HK-2 (cell line): Measurements from ENCODE around the gene DHTKD1.
"Not testable (repeated sequence)": the region's sequence is repeated elsewhere in the genome, so short reads cannot be mapped to it uniquely, and the experiment has no call there.

ENCODE experiments used
- DNase-seq: peaks from one replicate; pipeline ENCODE4 v3.0.0-alpha.2; 2018; ENCODE audit not compliant: unreplicated experiment

DHTKD1 gene

DNA sequence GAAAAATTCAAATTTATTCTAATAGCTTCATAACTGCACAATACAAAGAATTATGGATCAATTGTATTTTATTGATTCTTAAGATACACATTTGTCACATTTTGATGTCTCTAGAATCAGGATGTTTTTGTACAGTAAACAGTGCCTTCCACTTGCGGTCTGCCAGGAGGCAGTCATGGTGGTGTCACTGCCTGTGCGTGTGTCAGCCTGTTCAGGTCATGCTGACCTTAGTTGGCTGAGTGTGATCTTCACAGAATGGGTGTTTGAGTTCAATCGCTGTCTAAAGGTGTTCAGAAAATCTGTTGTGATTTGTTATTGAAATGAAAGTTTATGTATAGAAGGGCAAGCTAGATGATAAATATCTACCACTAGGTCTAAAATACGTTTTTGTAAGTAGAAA lies 81.4 kb downstream of the DHTKD1 start:
- no peak for DNase-seq

DNA sequence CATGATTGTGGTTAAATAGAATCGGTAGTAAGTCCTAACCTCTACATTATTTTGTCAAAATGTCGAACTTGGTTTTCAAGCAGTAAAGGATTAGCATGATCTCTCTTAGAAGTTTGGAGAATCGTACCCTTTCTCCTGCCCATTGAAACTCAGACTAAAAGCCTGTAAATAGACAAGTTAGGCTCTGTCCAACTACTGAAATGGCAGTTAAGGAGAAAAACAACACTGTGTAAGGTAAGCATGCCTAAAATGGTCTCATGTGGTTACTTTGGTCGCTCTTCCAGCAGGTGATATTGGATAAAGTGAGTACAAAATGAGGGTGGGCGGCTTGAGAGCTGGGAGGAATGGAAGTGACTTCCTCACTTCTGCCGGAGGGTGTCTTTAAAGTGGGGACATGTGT lies 85.8 kb downstream of the DHTKD1 start:
- no peak for DNase-seq

DNA sequence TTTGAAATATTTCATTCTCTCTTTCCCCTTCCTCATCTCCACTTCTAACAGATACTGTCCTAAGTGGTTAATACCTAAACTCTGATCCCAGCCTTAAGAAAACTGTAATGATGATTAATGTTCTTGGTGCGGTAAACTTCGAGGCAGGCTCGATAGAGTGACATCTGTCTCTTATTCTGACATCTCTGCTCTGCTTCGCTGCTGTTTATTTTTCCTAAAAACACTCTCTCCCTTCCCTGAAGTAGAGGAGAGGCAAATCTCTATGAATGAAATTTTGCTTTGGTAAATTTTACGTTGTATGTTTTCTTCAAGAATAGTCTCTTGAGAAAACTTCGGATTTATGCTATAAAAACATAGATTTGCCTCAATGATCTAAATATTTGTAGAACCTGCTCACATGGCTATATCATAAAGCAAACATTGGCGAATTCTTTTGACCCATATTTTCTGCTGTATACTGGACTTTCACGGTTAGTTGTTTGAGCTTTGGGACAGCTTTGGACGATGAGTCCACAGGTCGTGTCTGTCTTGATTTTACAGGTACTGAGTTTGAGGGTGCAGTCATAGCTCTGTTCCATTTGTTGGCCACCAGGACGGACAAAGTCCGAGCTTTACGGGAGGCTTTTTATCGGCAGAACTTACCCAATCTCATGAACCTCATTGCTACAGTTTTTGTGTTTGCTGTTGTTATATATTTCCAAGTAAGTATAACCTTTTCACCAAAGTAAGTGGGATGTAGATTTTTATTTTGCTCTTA lies 87.8 kb downstream of the DHTKD1 start:
- DNase-seq: no peak

DNA sequence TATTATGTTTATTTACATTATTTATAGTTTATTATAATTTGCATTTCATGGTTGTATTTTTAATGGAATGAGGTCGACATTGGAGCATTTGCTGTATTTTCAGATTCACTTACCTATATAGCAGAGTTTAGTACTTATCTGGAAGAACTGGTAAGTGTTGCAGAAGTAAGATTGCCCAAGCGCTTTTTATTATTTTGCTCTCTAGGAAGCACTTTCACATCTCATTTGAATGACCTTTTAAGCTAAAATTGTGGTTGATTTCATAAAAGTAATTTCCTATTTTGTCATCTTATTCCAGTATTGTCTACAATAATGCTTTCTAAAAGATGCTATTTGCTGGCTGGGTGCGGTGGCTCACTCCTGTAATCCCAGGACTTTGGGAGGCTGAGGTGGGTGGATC lies 89.4 kb downstream of the DHTKD1 start:
- no peak for DNase-seq

DNA sequence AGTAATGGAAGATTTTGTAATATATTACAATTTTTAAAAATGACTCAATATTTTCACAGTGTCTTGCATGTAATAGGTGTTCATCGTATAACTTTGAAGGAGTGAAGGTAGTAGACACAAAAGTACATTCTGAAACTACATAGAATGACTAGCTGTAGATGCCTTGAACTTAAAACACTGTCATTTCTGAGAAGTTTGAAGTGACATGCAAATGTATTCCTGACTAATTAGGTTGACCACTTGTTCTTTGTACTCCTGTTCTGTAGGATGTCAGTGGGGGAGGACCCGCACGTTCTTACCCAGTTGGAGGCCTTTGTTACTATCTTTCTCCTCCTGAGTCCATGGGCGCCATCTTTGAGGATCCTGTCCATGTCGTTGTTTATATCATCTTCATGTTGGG lies 91.9 kb downstream of the DHTKD1 start:
- no peak for DNase-seq

DNA sequence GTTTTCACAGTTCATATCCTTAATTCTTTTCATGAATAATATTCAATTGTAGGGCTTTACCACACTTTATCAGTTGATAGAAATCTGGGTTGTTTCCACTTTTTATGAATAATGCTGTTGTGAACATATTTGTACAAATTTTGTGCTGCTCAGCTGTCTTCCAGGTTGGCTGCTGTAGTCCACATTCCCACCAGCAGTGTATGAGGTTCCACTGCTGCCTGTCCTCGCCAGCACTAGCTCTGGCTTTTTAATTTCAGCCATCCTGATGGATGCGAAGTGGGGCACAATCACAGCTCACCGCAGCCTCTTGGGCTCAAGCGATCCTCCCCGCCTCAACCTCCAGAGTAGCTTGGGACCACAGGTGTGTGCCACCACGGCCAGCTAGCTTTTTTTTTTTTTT lies 94.2 kb downstream of the DHTKD1 start:
- no peak for DNase-seq

DNA sequence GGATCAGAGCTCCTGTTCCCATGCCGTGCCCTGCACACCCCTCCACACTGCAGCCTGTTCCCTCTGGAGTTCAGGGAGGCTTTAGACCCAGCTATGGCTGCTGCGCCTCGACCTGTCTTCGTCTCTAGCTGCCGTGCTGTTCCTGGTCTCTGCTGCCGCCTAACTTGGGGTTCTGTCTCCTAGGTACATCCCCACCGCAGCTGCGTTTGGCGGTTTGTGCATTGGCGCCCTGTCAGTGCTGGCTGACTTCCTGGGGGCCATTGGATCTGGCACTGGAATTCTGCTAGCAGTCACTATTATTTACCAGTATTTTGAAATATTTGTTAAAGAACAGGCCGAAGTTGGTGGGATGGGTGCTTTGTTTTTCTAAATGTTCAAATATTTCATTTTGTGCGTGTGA lies 95.3 kb downstream of the DHTKD1 start:
- DNase-seq: no peak

DNA sequence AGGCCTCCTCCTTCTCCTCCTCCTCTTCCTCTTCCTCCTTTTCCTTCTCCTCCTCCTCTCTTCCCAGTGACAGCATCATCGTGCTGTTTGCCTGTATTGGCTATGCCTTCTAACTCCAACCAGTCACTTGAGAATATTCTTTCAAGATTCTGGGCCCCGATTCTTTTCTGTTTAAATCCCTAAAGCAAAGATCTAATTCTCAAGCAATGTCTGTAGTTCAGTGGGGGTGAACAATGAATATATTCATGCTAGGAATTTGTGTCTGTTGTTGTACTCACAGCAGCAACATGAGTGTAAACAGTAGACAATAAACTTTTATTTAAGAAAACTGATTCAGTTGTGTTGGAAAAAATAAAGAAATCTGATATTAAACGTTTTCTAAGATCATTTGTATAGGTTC lies 96.3 kb downstream of the DHTKD1 start:
- no peak for DNase-seq

DNA sequence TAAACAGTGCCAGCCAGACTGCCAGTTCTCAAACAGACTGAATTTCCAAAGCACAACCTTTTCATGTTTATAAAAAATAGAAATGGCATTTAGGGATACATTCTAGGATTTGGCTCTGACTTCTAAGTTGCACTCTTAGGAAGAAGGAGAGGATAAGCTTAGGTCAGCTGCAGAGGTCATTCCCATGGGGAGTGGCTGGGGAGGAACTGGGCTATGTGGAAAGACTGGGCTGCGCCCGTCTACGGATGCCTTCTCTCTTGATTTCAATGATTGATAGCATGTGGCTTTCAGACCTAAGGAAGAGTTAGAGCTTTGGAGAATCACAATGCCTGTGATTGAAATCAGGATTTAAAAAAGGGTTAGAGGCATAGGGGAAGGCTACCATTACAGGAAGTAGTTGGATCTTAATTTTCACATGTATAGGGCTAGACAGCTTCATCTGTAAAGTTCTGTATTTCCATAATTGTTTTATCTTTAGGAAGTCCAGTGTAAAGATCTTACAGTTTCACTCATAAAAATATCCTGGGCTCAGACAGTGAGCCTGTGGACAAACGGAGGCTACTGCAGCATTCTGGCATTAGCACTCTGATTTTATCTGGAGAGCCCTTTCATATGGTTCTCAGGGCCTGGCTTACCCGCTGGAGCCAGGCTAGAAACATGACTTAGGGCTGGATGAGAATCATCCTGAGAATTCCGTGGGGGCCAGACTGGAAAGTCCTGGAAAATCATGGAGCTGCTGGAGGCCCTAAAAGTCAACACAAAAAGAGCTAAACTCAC lies 97.4 kb downstream of the DHTKD1 start:
- no peak for DNase-seq

DNA sequence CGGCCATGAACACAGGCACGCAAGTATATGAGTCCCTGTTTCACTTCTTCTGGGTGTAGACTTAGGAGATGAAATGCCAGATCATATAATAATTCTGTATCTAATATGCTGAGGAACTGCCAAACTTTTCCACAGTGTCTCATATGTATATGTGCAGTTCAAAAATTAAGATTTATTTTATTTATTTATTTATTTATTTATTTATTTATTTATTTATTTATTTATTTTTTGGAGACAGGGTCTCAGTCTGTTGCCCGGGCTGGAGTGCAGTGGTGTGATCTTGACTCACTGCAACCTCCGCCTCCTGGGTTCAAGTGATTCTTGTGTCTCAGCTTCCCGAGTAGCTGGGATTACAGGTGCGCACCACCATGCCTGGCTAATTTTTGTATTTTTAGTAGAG lies 102.8 kb downstream of the DHTKD1 start:
- not testable (repeated sequence) for DNase-seq
